ENCODE data around the gene KCNAB1. TPM values are rescaled to one million over a fixed set of nuclear protein-coding genes. Genes with fewer than 3 reads are reported as not detected.
"Not testable (repeated sequence)": the region's sequence is repeated elsewhere in the genome, so short reads cannot be mapped to it uniquely, and the experiment has no call there.

Gene KCNAB1
- total and polyA plus RNA-seq, 4 donors, result 0.76 to 2.8 (median 1.0) TPM

DNA sequence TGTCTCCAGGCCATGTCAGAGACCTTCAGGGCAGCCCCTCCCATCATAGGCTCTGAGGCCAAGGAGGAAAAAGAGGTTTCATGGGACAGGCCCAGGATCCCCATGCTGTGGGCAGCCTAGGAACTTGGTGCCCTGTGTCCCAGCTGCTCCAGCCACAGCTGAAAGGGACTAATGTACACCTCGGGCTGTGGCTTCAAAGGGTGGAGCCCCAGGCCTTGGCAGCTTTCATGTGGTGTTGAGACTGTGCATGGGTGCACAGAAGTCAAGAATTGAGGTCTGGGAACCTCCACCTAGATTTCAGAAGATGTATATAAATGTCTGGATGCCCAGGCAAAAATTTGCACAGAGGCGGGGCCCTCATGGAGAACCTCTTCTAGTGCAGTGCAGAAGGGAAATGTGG is 441.2 kb downstream of the KCNAB1 start:
- Histone ChIP-seq H3K36me3 (ENCODE audit: control insufficient read depth in 4 of 4, insufficient read depth in 3 of 4, low read depth in 1 of 4, low read length in 3 of 4) (no peaks in the 10 kb centered on the region), H3K9ac (ENCODE audit: low read depth in 1 of 2, low read length in 2 of 2) (no peak overlapping the region), H3K27ac (ENCODE audit: low read depth in 1 of 2, low read length in 2 of 2) (no peak overlapping the region), H3K4me3 (ENCODE audit: low read depth in 1 of 3, low read length in 3 of 3) (no peak overlapping the region), H3K4me1 (ENCODE audit: control insufficient read depth in 4 of 4, insufficient read depth in 4 of 4, low read length in 3 of 4) (peaks cover 0 to 12% (median 7%) of the 10 kb centered on the region in 4 donors), H3K27me3 (ENCODE audit: control insufficient read depth in 4 of 4, insufficient read depth in 4 of 4, low read length in 3 of 4) (no peaks in the 10 kb centered on the region), H3K9me3 (ENCODE audit: control insufficient read depth in 4 of 4, low read length in 3 of 4) (no peaks in the 10 kb centered on the region)
- TF ChIP-seq, protein P1, sequence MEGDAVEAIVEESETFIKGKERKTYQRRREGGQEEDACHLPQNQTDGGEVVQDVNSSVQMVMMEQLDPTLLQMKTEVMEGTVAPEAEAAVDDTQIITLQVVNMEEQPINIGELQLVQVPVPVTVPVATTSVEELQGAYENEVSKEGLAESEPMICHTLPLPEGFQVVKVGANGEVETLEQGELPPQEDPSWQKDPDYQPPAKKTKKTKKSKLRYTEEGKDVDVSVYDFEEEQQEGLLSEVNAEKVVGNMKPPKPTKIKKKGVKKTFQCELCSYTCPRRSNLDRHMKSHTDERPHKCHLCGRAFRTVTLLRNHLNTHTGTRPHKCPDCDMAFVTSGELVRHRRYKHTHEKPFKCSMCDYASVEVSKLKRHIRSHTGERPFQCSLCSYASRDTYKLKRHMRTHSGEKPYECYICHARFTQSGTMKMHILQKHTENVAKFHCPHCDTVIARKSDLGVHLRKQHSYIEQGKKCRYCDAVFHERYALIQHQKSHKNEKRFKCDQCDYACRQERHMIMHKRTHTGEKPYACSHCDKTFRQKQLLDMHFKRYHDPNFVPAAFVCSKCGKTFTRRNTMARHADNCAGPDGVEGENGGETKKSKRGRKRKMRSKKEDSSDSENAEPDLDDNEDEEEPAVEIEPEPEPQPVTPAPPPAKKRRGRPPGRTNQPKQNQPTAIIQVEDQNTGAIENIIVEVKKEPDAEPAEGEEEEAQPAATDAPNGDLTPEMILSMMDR (IDR thresholded peaks at IDR 0.05; ENCODE audit: low read depth, low read length, missing input control), result no peak
- TF ChIP-seq, protein P2, sequence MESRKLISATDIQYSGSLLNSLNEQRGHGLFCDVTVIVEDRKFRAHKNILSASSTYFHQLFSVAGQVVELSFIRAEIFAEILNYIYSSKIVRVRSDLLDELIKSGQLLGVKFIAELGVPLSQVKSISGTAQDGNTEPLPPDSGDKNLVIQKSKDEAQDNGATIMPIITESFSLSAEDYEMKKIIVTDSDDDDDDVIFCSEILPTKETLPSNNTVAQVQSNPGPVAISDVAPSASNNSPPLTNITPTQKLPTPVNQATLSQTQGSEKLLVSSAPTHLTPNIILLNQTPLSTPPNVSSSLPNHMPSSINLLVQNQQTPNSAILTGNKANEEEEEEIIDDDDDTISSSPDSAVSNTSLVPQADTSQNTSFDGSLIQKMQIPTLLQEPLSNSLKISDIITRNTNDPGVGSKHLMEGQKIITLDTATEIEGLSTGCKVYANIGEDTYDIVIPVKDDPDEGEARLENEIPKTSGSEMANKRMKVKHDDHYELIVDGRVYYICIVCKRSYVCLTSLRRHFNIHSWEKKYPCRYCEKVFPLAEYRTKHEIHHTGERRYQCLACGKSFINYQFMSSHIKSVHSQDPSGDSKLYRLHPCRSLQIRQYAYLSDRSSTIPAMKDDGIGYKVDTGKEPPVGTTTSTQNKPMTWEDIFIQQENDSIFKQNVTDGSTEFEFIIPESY (IDR thresholded peaks at IDR 0.05), result no peak
- TF ChIP-seq NR2F2 (IDR thresholded peaks at IDR 0.05) (no peak), FOXA1 (IDR thresholded peaks at IDR 0.05) (no peak), FOXA2 (IDR thresholded peaks at IDR 0.05) (no peak), RAD21 (IDR thresholded peaks at IDR 0.05) (no peak), RXRA (IDR thresholded peaks at IDR 0.05) (no peak), SP1 (IDR thresholded peaks at IDR 0.05) (no peak), HNF4A (conservative IDR thresholded peaks at IDR 0.05) (no peak), TAF1 (conservative IDR thresholded peaks at IDR 0.05) (no peak)
- TF ChIP-seq, protein P3, sequence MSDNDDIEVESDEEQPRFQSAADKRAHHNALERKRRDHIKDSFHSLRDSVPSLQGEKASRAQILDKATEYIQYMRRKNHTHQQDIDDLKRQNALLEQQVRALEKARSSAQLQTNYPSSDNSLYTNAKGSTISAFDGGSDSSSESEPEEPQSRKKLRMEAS (IDR thresholded peaks at IDR 0.05), result no peak
- TF ChIP-seq, protein P4, sequence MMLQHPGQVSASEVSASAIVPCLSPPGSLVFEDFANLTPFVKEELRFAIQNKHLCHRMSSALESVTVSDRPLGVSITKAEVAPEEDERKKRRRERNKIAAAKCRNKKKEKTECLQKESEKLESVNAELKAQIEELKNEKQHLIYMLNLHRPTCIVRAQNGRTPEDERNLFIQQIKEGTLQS (IDR thresholded peaks at IDR 0.05), result no peak
- DNase-seq (ENCODE audit: low spot score), result no peak
- WGBS, result 87% methylated on average over 2 of the region's 2 CpGs

DNA sequence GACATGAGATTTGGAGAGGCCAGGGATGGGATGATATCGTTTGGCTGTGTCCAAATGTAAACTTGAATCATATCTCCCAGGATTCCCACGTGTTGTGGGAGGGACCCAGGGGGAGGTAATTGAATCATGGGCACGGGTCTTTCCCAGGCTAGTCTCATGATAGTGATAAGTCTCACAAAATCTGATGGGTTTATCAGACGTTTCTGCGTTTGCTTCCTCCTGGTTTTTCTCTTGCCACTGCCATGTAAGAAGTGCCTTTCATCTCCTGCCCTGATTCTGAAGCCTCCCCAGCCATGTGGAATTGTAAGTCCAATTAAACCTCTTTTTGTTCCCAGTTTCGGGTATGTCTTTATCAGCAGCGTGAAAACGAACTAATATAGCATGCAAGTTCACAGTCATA is 442.1 kb downstream of the KCNAB1 start:
- H3K9ac ChIP-seq (ENCODE audit: low read depth in 1 of 2, low read length in 2 of 2); DNase-seq (ENCODE audit: low spot score); H3K27ac ChIP-seq (ENCODE audit: low read depth in 1 of 2, low read length in 2 of 2); H3K9me3 ChIP-seq (ENCODE audit: control insufficient read depth in 4 of 4, low read length in 3 of 4); H3K4me3 ChIP-seq (ENCODE audit: low read depth in 1 of 3, low read length in 3 of 3); H3K36me3 ChIP-seq (ENCODE audit: control insufficient read depth in 4 of 4, insufficient read depth in 3 of 4, low read depth in 1 of 4, low read length in 3 of 4); H3K27me3 ChIP-seq (ENCODE audit: control insufficient read depth in 4 of 4, insufficient read depth in 4 of 4, low read length in 3 of 4): not testable (repeated sequence)
- 88% methylated on average over 8 of the region's 8 CpGs for WGBS
- peaks cover 0 to 12% (median 7%) of the 10 kb centered on the region in 4 donors for H3K4me1 ChIP-seq (ENCODE audit: control insufficient read depth in 4 of 4, insufficient read depth in 4 of 4, low read length in 3 of 4)

DNA sequence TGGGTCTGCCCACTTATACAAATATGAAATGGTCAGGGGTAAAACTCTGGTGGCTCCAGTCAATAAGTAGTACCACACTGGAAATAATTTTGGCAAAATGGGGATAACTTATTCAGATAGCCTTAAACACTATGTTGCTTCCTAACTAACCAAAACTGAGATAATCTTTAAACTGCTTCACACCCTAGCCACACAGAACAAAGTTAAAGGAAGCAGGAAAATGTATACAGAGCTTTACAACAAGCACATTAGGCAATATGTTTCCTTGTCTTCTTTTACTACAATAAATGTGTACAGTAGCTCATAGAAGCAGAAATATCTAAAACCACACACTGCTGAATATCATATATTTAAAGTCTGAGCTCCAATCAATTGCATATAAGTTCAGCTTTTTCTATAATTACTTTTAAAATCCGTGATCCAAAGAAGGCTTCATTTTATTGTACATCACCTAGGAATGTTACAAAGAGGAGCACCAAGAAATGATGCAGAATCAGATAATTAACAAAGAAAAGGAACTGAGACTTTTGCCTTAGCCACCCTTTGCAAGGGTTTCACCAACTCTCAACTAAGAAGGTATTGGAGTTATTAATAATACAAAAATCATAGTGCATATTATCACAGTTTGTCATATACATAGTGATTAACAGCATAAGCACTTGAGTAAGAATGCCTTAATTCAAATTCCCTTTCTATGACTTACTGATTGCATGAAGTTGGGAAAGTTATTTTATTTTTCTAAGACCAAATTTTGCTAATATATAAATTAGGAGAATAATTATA is 443.7 kb downstream of the KCNAB1 start:
- Histone ChIP-seq H3K9me3 (ENCODE audit: control insufficient read depth in 4 of 4, low read length in 3 of 4) (no peaks in the 10 kb centered on the region), H3K9ac (ENCODE audit: low read depth in 1 of 2, low read length in 2 of 2) (no peak overlapping the region), H3K27me3 (ENCODE audit: control insufficient read depth in 4 of 4, insufficient read depth in 4 of 4, low read length in 3 of 4) (no peaks in the 10 kb centered on the region), H3K36me3 (ENCODE audit: control insufficient read depth in 4 of 4, insufficient read depth in 3 of 4, low read depth in 1 of 4, low read length in 3 of 4) (no peaks in the 10 kb centered on the region), H3K27ac (ENCODE audit: low read depth in 1 of 2, low read length in 2 of 2) (no peak overlapping the region), H3K4me3 (ENCODE audit: low read depth in 1 of 3, low read length in 3 of 3) (no peak overlapping the region), H3K4me1 (ENCODE audit: control insufficient read depth in 4 of 4, insufficient read depth in 4 of 4, low read length in 3 of 4) (peaks cover 0 to 12% (median 7%) of the 10 kb centered on the region in 4 donors)
- WGBS, result 40% methylated on average over 1 of the region's 1 CpG
- DNase-seq (ENCODE audit: low spot score), result no peak
- no peak for TF ChIP-seq RXRA (IDR thresholded peaks at IDR 0.05)
- no peak for TF ChIP-seq FOXA1 (IDR thresholded peaks at IDR 0.05)
- TF ChIP-seq, protein P5, sequence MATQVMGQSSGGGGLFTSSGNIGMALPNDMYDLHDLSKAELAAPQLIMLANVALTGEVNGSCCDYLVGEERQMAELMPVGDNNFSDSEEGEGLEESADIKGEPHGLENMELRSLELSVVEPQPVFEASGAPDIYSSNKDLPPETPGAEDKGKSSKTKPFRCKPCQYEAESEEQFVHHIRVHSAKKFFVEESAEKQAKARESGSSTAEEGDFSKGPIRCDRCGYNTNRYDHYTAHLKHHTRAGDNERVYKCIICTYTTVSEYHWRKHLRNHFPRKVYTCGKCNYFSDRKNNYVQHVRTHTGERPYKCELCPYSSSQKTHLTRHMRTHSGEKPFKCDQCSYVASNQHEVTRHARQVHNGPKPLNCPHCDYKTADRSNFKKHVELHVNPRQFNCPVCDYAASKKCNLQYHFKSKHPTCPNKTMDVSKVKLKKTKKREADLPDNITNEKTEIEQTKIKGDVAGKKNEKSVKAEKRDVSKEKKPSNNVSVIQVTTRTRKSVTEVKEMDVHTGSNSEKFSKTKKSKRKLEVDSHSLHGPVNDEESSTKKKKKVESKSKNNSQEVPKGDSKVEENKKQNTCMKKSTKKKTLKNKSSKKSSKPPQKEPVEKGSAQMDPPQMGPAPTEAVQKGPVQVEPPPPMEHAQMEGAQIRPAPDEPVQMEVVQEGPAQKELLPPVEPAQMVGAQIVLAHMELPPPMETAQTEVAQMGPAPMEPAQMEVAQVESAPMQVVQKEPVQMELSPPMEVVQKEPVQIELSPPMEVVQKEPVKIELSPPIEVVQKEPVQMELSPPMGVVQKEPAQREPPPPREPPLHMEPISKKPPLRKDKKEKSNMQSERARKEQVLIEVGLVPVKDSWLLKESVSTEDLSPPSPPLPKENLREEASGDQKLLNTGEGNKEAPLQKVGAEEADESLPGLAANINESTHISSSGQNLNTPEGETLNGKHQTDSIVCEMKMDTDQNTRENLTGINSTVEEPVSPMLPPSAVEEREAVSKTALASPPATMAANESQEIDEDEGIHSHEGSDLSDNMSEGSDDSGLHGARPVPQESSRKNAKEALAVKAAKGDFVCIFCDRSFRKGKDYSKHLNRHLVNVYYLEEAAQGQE (IDR thresholded peaks at IDR 0.05), result no peak
- TF ChIP-seq, protein P4 (IDR thresholded peaks at IDR 0.05), result no peak
- TF ChIP-seq NR2F2 (IDR thresholded peaks at IDR 0.05), result no peak
- TF ChIP-seq RAD21 (IDR thresholded peaks at IDR 0.05), result no peak
- TF ChIP-seq, protein P3 (IDR thresholded peaks at IDR 0.05), result no peak
- no peak for TF ChIP-seq JUND (IDR thresholded peaks at IDR 0.05)
- no peak for TF ChIP-seq GABPA (IDR thresholded peaks at IDR 0.05 in 1 of 2, conservative IDR thresholded peaks at IDR 0.05 in 1 of 2)
- no peak for TF ChIP-seq HNF4G (IDR thresholded peaks at IDR 0.05)
- no peak for TF ChIP-seq SP1 (IDR thresholded peaks at IDR 0.05)
- TF ChIP-seq FOXA2 (IDR thresholded peaks at IDR 0.05), result no peak

Data from liver (tissue), 9 donors.